NCI-H2081 treated with DMSO at 0.1 percent for 48 hours (cell line): ENCODE results near the gene RASGEF1B.
"Not testable (repeated sequence)": the region's sequence is repeated elsewhere in the genome, so short reads cannot be mapped to it uniquely, and the experiment has no call there.

Experiments used
- DNase-seq: peaks from one replicate; lab custom pipeline; 2025; lab: John Stamatoyannopoulos, UW

Gene RASGEF1B

GRCh38 chr4:81431971-81432370, 39.7 kb downstream of the RASGEF1B start:
- no peak for DNase-seq

- DNase-seq, result no peak
Observed at GRCh38 chr4:81429607-81430006, 42.1 kb downstream of the RASGEF1B start.

- no peak for DNase-seq
Observed at GRCh38 chr4:81429031-81429430, 42.7 kb downstream of the RASGEF1B start.

GRCh38 chr4:81428002-81428401, 43.7 kb downstream of the RASGEF1B start:
- no peak for DNase-seq

GRCh38 chr4:81427344-81427821, 44.3 kb downstream of the RASGEF1B start:
- DNase-seq, result no peak

- DNase-seq, result no peak
Observed at GRCh38 chr4:81426770-81427289, 44.9 kb downstream of the RASGEF1B start.

- no peak for DNase-seq
Observed at GRCh38 chr4:81424816-81425755, 46.6 kb downstream of the RASGEF1B start.

GRCh38 chr4:81424336-81424735, 47.4 kb downstream of the RASGEF1B start:
- no peak for DNase-seq

GRCh38 chr4:81422595-81422994, 49.1 kb downstream of the RASGEF1B start:
- DNase-seq, result no peak

- DNase-seq, result no peak
Observed at GRCh38 chr4:81421346-81422218, 50.1 kb downstream of the RASGEF1B start.

- no peak for DNase-seq
Observed at GRCh38 chr4:81418572-81418971, 53.1 kb downstream of the RASGEF1B start.

- no peak for DNase-seq
Observed at GRCh38 chr4:81412946-81413495, 58.7 kb downstream of the RASGEF1B start.

GRCh38 chr4:81410680-81411079, 61.0 kb downstream of the RASGEF1B start:
- DNase-seq, result no peak

GRCh38 chr4:81409836-81410235, 61.9 kb downstream of the RASGEF1B start:
- no peak for DNase-seq

GRCh38 chr4:81408341-81408740, 63.4 kb downstream of the RASGEF1B start:
- no peak for DNase-seq

- DNase-seq, result no peak
Observed at GRCh38 chr4:81407726-81408125, 64.0 kb downstream of the RASGEF1B start.

GRCh38 chr4:81406481-81406880, 65.2 kb downstream of the RASGEF1B start:
- not testable (repeated sequence) for DNase-seq

GRCh38 chr4:81405900-81406401, 65.8 kb downstream of the RASGEF1B start:
- DNase-seq, result peak; percentile 50

- no peak for DNase-seq
Observed at GRCh38 chr4:81404741-81405140, 67.0 kb downstream of the RASGEF1B start.

- DNase-seq, result no peak
Observed at GRCh38 chr4:81404294-81404693, 67.4 kb downstream of the RASGEF1B start.

GRCh38 chr4:81399306-81400086, 72.2 kb downstream of the RASGEF1B start:
- DNase-seq, result no peak
